KOPT-K1 (cell line): ENCODE results near the gene SPOP.

Source experiments
- H3K27ac ChIP-seq: fragments of 200-600 bp; sonication (generic); 2 replicates; pipeline ENCODE4 v1.5.1; 2016; ENCODE audit warnings: antibody characterized with exemption, mild to moderate bottlenecking, low read depth, low read length; ENCODE audit not compliant: poor library complexity, severe bottlenecking
- H3K36me3 ChIP-seq: fragments of 200-600 bp; sonication (generic); 2 replicates; pipeline ENCODE4 v1.5.1; 2017; ENCODE audit warnings: antibody characterized with exemption, mild to moderate bottlenecking, low read length, moderate library complexity; ENCODE audit not compliant: insufficient read depth
- H3K9me3 ChIP-seq: fragments of 200-600 bp; sonication (generic); 2 replicates; pipeline ENCODE4 v1.5.1; 2017; ENCODE audit warnings: antibody characterized with exemption, low read length, mild to moderate bottlenecking; ENCODE audit not compliant: insufficient read depth, poor library complexity, severe bottlenecking

Gene SPOP

DNA sequence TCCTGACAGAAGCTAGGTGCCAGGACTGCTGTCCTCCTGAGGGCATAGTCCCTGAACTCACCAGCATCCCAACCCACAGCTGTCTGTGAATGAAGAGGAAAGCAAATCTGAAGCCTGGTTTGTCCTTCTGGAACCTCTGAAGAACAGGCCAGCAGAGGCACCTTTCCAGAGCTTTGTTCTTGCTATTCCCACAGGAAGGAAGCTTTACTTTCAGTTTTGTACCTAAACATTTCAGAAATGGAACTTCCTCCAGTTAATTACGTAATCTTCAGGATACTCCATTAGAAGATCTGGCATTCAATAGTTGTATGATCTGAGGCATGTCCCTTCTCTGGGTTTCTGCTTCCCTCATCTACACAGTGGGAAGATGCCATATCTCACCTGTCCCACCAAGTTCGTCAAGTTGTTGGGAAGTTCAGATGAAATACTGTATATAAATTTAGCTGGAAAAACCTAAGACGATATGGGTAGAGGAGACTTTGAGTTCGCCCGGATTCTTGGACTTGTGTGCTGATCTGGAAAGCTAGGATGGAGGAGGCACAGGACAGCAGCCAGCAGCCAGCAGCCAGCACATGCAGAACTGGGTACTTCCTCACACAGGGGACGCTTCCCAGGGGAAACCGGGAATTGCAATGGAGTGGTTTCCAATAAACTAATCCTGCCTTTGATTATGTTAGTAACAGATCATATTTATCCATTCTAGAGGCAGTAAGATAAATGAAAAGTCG, 79.8 kb downstream of the SPOP start:
- Histone ChIP-seq H3K9me3 (no peaks in the 10 kb centered on the region), H3K27ac (no peak overlapping the region), H3K36me3 (peaks cover 78% of the 10 kb centered on the region)

DNA sequence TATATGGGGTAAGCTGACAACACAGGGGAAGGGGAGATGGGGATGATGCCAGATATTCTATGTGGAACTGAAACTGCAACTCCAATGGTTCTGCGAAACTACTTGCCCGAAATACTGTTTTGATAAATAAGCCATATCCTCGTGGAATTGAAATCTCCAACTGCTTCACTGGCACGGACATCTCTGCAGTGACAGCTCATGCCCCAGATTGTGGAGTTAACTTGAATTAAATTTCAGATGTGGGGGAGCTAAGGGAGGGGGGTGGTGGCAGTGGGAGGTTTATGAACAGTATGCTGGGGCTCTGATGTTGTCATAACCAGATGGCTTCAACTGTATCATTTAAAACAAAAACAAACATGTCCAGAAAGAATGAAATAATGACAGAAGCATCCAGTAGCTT, 80.5 kb downstream of the SPOP start:
- Histone ChIP-seq H3K36me3 (peaks cover 72% of the 10 kb centered on the region), H3K27ac (no peak overlapping the region), H3K9me3 (no peaks in the 10 kb centered on the region)

DNA sequence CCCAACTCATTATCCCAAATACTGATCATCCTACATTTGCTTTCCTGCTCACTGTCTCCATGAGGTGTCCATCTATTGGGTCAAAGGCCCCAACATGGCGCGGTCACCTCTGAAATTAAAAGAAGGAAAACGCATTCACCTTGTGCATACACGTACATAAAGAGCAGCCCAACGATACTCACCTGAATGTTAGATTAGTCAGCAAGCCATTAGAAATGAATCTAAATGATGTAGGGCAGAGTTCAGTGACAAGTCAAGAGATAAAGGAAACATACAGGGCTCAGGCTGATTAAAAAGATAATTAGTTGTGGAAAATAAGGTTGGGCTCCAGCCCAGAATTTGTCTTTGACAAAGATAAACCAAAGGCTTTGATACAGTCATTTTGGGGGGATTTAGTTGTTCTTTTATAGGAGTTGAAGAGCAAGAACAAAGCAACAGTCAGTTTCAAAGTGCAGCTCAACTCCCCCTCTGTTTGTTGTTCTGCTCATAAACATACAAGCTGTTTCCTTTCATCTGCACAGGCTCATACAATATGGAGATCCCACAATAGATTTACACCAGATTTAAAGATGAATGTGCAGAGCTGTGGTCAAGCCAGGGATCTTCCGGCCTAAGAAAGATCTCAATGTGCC, 81.2 kb downstream of the SPOP start:
- H3K9me3 ChIP-seq: no peaks in the 10 kb centered on the region
- no peak overlapping the region for H3K27ac ChIP-seq
- peaks cover 65% of the 10 kb centered on the region for H3K36me3 ChIP-seq

DNA sequence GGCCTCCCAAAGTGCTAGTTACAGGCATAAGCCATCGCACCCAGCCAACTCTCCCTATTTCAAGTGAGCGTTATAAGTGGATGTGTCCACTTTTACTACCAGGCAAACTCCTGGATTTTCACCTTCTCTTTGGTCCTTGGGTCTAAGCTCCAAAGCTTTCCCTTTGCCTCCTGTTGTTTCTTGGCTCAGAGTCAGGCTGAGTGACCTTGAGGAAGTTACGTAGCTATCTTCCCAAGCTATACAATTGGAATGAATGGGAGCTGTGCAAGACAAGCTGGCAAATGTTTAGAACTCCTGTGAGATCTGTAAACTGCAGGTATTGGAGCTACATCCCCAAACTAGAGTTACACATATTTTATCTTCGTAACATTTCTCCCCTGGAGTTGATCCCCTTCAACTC, 81.9 kb downstream of the SPOP start:
- H3K27ac ChIP-seq: no peak overlapping the region
- H3K36me3 ChIP-seq: peaks cover 58% of the 10 kb centered on the region

DNA sequence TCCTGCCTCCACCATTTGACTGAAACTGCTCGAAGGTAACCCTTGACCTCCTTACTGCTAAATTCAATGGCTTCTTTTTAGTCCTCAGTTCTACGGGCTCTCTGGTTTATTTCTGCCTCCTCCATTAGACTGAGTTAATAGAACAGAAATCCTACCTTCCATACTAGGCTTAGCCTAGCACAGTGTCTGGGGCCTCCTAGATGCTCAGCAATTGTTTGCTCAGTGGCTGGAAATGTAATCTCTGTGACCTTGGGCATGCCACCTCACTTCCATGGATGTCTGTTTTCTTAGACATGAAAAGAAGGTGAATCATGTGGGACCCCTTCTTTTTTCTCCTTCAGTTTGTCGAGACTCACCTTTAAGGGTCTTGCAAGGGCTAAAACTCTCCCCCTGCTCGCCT, 82.6 kb downstream of the SPOP start:
- Histone ChIP-seq H3K27ac (no peak overlapping the region), H3K9me3 (no peaks in the 10 kb centered on the region), H3K36me3 (peaks cover 51% of the 10 kb centered on the region)

More for the DNA sequence above, 81.9 kb downstream of the SPOP start:
- H3K9me3 ChIP-seq: no peaks in the 10 kb centered on the region

DNA sequence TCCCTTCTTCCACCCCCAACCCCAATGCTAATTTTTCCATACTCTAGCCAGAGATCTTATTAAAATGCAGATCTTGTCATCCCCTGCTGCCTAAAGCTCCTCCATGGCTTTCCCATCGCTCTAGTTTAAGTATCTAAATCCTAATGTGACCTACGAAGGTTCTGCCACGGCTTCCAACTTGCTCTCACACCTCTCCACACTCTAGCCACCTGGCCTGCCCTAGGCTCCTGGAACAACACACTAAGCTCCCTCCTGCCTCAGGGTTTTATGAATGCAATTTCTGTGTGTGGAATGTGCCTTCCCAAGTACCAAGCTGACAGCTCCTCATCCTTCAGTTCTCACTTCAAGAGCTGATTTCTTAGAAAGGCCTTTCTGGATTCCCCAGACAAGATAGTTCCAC, 85.6 kb downstream of the SPOP start:
- Histone ChIP-seq H3K9me3 (no peaks in the 10 kb centered on the region), H3K36me3 (peaks cover 21% of the 10 kb centered on the region), H3K27ac (no peak overlapping the region)

DNA sequence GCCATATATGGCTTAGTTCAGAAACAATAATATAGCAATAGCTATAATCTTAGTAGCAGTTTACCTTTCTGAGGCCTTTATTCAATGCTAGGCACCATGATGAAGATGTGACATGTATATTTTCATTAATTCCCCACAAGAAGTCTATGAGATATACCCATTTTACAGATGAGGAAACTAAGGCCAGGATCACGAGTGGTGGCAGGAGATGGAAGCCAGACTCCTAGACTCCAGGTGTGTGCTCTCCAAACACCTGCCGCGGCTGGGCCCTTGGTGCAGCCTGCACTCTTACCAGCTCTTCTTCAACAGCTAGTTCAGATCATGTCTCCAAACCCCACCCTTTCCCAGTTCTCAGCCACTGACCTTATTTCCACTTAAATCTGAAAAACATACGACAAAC, 87.0 kb downstream of the SPOP start:
- Histone ChIP-seq H3K36me3 (peaks cover 7% of the 10 kb centered on the region), H3K27ac (no peak overlapping the region), H3K9me3 (no peaks in the 10 kb centered on the region)

DNA sequence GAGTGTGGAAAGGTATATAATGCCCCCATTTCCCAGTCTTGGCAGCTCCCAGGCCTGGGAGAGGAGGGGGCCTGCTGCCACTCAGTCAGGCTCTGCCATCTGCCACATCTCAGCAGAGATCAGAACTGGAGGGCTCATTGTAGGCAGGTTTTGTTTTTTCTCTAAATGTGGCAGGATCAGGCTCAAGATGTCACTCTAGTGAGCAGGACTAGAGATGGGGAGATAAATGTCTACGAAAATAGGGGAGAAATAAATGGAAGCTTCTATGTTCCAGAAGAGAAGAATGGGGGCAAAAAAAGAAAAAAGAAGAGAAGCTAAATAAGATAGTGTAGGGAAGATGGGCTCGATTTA, 88.3 kb downstream of the SPOP start:
- no peaks in the 10 kb centered on the region; the same call in 1 of the 2 replicates for H3K36me3 ChIP-seq
- no peak overlapping the region for H3K27ac ChIP-seq
- H3K9me3 ChIP-seq: no peaks in the 10 kb centered on the region

DNA sequence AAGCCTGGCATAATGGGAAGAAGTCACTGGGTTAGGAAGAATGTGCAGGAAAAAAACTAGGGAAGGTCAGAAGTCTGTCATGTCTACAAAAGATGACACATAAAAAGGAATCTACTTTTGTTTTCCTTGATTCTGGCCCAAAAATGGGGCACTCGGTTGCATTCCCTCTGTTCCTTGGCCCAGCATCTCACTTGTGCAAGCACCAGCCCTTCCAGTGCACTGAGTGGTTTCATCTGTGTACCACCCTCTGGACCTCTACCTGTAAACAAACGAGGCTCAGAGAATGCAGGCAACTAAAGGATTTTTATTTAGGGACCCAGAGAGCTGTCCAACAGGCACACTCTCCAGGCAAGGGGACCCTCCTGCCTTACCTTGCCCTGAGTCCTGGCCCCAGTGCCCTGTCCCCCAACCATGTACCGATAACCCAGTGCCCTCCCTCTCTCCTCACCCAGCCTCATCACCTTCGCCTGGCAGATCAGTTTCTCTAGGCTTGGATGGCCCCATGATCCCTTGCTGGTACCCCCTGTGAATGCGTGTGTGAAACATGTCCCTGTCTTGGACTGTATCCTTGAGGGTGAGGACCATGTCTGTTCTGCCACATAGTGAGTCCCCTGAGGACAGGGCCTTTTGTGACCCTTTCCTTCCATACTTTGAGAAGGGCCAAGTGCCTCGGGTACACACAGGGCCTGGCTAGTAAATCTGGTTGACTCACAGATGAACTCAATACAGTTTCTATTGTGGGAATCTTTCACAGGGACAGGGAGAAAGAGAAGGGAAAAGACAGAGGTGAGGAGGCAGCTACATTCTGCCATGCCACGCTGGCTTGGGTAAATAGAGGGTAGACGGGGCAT, 88.9 kb downstream of the SPOP start:
- H3K27ac ChIP-seq: no peak overlapping the region
- no peaks in the 10 kb centered on the region; the same call in 1 of the 2 replicates for H3K36me3 ChIP-seq
- H3K9me3 ChIP-seq: no peaks in the 10 kb centered on the region

DNA sequence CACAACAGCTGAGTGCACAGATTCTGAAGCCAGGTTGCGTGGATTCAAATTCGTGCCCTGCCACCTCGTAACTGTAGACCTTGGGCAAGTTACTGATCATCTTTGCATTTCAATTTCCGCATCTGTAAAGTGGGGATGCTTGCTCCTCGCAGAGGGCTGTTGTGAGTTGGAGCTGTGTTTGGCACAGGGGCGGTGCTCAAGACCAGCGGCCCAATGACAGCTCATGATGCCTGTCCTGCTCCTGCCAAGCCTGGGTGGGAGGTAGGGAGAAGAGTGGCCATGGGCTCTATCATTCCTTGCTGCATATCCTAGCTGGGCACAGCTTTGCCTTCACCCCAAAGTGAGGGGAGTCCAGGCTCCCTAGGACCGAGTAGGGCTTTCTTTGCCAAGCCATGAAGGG, 89.6 kb downstream of the SPOP start:
- Histone ChIP-seq H3K9me3 (no peaks in the 10 kb centered on the region), H3K27ac (no peak overlapping the region)

DNA sequence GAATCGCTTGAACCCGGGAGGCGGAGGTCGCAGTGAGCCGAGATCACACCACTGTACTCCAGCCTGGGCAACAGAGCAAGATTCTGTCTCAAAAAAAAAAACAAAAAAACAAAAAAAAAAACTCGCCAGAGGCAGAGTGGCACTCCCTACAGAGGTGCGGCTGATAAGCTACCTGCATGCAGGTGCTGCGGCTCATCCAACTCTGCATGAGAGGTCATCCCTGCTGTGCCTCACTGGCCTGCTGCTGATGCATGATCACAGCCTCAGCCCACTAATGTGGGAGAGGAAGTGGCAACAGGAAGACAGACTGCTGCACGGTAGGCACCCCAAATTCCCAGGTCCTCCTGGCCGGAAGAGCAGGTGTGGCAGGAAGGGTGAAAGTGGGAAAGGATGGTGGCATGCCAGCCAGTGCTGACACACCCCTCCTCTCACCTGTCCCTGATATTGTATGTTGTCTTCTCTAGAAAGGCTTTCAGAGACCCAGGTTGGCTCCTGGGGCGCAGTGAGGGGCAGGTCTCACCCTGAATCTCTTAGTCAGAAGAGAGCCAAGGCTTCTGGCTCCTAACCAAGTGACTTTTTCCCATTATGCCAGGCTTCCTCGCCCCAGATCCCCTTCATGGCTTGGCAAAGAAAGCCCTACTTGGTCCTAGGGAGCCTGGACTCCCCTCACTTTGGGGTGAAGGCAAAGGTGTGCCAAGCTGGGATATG, 90.4 kb downstream of the SPOP start:
- no peak overlapping the region for H3K27ac ChIP-seq
- H3K9me3 ChIP-seq: no peaks in the 10 kb centered on the region
- no peaks in the 10 kb centered on the region for H3K36me3 ChIP-seq

More for the DNA sequence above, 89.6 kb downstream of the SPOP start:
- H3K36me3 ChIP-seq: no peaks in the 10 kb centered on the region

DNA sequence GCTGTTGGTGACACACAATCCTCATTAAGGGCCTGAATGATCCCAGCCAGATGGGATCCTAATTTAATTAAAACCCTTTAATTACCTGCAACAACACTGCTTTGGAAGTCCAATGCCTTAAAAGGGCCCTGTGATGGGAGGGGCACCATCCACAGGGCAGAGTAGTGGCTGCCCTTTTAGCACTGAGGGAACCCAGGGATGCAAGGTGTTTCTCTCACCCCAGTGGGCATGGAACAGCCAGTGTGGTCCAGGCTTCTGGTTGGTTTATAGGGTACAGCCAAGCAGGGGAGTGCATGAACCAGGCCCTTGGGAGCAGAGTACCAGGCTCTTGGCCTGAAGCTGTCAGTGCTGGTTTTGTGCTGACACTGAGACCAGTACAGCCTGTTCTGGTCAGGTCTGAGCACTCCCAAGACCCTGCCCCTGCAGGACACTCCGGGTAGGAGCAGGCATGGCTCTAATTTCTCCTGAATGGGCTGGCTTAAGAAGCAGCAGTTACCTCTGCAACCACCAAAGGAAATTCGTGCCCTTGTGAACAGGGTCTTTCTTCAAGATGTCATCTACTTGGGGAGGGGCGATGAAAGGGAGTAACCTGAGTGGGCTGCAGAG, 92.4 kb downstream of the SPOP start:
- H3K27ac ChIP-seq: no peak overlapping the region
- no peaks in the 10 kb centered on the region for H3K9me3 ChIP-seq
- H3K36me3 ChIP-seq: no peaks in the 10 kb centered on the region

DNA sequence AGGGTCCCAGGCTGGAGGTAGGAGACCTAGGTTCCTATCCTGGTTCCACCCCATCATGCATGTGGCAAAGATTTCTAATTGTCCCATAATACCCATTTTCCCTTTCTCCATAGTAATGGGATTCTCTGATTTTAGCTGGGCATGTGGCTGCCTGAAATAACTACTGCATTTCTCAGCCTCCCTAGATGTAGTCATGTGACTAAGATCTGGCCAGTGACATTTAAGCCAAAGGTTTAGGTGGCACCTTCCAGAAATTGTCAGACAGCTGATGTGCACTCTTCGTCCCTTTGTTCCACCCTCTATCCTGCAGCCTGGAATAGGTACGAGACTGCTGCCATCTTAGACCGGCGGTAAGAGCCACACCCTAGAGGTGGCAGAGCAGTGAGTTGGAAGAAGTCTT, 94.0 kb downstream of the SPOP start:
- H3K36me3 ChIP-seq: no peaks in the 10 kb centered on the region
- no peaks in the 10 kb centered on the region for H3K9me3 ChIP-seq

DNA sequence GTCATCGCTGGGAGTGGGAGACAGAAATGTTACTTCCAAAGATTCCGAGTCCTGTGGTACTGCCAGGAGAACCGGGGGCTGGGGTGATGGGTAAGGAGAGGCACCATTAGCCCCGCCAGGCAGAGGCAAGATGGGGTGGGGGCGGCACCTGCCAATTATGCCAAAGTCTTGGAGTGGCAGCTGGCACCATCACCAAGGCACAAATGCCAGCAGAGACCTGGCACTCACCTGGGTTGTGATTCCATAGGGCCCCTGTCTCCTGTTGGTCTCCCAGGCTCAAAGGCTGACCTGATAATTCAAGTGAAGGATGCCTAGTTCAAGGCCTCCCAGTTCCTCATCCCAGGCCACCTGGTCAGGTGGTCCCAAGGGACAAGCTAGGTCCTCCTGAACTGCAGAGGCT, 94.7 kb downstream of the SPOP start:
- Histone ChIP-seq H3K36me3 (no peaks in the 10 kb centered on the region), H3K9me3 (no peaks in the 10 kb centered on the region), H3K27ac (no peak overlapping the region)

More for the DNA sequence above, 94.0 kb downstream of the SPOP start:
- no peak overlapping the region for H3K27ac ChIP-seq
